GM18867 (cell line): ENCODE results near the gene SLC33A1.

Experiments used
- ATAC-seq: cut with Tn5 transposase; IDR thresholded peaks from one replicate; pipeline ENCODE4 v1.9.1; 2021; ENCODE audit warnings: mild to moderate bottlenecking, moderate library complexity; ENCODE audit not compliant: unreplicated experiment

The SLC33A1 gene

DNA sequence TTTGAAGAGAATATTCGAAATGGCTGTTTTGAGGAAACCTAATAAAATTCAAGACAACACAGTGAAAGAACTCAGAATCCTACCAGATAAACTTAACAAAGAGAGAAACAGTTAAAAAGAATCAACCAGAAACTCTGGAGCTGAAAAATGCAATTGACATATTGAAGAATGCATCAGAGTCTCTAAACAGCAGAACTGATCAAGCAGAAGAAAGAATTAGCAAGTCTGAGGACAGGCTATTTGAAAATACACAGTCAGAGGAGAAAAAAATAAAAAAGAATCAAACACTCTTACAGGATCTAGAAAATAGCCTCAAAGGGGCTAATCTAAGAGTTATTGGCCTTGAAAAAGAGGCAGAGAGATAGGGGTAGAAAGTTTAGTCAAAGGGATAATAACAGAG, 61.7 kb downstream of the SLC33A1 start:
- ATAC-seq: no peak

GRCh38 chr3:155791190-155791589, 63.0 kb downstream of the SLC33A1 start:
- ATAC-seq: no peak

DNA sequence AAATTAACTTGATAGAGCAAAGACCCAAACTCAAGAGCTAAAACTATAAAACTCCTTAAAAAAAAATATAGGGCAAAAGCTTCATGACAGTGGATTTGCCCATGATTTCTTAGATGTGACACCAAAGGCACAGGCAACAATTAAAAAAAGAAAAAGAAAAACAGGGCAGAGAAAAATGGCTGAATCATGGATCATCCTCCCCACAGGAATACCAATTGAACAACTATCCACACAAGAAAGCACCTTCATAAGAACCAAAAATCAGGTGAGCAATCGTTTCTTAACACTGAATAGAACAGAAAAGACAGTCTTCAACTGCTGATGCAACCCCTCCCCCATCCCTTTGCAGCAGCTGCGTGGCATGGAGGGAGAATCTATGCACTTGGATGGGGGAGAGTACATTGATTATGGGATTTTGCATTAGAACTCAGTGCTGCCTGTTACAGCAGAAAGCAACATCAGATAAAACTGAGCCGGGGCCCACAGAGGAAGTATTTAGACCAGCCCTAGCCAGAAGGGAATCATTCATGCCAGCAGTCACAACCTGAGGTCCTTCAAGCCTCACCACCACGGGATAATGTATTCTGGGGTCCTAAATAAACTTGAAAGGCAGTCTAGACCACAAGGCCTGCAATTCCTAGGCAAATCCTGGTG, 63.8 kb downstream of the SLC33A1 start:
- no peak for ATAC-seq

- no peak for ATAC-seq
Measured at GRCh38 chr3:155785662-155786295, 68.4 kb downstream of the SLC33A1 start.

DNA sequence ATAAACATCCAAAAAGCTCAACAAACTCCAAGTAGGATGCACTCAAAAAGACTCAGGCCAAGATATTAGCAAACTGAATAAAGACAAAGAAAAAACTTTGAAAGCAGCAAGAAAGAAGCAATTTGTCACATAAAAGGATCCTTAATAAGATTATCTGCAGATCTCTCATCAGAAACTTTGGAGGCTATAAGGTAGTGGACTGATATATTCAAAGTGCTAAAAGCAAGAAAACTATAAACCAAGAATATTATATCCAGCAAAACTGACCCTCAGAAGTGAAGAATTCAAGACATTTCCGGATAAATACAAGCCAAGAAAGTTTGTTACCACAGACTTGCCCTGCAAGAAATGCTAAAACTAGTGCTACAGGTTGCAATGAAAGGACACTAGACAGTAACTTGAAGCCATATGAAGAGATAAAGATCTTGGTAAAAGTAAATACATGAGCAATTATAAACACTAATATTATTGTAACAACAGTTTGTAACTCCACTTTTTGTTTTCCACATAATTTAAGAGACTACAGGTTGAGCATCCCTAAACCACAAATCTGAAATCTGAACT, 71.8 kb downstream of the SLC33A1 start:
- no peak for ATAC-seq

DNA sequence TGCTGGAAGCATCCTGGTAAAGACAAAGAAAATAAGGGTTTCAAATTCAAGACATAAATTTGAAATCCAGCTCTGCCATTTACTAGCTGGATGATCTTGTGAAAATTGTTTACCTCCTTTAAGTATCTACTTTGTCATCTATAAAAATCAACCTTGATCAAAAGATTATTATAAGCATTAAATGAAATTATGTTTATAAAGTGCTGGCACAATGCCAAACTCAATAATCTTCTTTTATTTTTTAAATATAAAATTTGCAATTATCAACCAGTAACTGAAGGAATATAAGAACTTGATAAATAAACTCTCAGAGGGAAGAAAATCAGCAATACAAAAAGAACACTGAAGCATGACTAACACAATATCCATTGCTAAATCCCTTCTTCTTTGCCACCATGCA, 73.9 kb downstream of the SLC33A1 start:
- ATAC-seq: no peak

DNA sequence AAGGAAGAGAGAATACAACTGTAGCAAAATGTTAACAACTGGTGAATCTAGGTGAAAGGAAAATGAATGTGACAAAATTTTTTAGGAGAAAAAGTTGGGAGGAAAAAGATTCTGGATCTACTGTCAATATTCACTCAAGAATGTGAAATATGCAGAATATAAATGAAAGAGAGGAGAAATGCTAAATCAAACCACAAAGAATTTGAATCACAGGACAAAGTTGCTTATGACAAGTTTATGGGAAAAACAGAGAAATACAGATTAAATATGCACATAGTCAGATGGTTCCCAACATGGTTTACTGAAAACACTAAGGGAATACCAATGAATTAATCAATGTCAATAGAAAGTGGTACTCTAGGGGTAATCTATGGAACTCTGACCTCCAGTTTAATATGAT, 75.8 kb downstream of the SLC33A1 start:
- ATAC-seq: no peak

- ATAC-seq: no peak
Measured at GRCh38 chr3:155772801-155773200, 81.4 kb downstream of the SLC33A1 start.

GRCh38 chr3:155771126-155771525, 83.1 kb downstream of the SLC33A1 start:
- ATAC-seq: no peak
